ENCODE results near the gene PYCARD.
"Not testable (repeated sequence)": the region's sequence is repeated elsewhere in the genome, so short reads cannot be mapped to it uniquely, and the experiment has no call there.

The PYCARD gene

GRCh38 chr16:31199430-31200041, 3.0 kb downstream of the PYCARD start:
- TF ChIP-seq, protein P1, sequence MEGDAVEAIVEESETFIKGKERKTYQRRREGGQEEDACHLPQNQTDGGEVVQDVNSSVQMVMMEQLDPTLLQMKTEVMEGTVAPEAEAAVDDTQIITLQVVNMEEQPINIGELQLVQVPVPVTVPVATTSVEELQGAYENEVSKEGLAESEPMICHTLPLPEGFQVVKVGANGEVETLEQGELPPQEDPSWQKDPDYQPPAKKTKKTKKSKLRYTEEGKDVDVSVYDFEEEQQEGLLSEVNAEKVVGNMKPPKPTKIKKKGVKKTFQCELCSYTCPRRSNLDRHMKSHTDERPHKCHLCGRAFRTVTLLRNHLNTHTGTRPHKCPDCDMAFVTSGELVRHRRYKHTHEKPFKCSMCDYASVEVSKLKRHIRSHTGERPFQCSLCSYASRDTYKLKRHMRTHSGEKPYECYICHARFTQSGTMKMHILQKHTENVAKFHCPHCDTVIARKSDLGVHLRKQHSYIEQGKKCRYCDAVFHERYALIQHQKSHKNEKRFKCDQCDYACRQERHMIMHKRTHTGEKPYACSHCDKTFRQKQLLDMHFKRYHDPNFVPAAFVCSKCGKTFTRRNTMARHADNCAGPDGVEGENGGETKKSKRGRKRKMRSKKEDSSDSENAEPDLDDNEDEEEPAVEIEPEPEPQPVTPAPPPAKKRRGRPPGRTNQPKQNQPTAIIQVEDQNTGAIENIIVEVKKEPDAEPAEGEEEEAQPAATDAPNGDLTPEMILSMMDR (conservative IDR thresholded peaks at IDR 0.05) = no peak
- H3K27ac ChIP-seq = no peak overlapping the region

GRCh38 chr16:31198207-31198882, 4.2 kb downstream of the PYCARD start:
- no peak overlapping the region for H3K27ac ChIP-seq
- TF ChIP-seq, protein P1 (conservative IDR thresholded peaks at IDR 0.05) = no peak

- H3K27ac ChIP-seq = no peak overlapping the region
- TF ChIP-seq, protein P1 (conservative IDR thresholded peaks at IDR 0.05) = no peak
These were observed 6.1 kb downstream of the PYCARD start for GRCh38 chr16:31196324-31197088.

DNA sequence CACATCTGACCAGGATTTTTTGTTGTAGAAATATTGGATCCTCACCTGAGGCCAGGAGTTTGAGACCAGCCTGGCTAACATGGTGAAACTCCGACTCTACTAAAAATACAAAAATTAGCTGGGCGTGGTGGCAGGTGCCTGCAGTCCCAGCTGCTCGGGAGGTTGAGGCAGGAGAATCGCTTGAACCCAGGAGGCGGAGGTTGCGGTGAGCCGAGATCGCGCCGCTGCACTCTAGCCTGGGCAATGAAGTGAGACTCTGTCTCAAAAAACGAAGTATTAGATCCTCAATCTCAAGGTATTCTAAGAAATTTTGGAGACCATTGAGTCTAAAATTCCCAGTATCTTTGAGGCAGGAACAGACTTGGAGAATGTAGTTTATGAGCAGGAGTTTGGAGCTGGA, 6.7 kb downstream of the PYCARD start:
- not testable (repeated sequence) for H3K27ac ChIP-seq

- H3K27ac ChIP-seq = no peak overlapping the region
- TF ChIP-seq, protein P1 (conservative IDR thresholded peaks at IDR 0.05) = no peak
These were observed 7.7 kb downstream of the PYCARD start for GRCh38 chr16:31194898-31195297.

DNA sequence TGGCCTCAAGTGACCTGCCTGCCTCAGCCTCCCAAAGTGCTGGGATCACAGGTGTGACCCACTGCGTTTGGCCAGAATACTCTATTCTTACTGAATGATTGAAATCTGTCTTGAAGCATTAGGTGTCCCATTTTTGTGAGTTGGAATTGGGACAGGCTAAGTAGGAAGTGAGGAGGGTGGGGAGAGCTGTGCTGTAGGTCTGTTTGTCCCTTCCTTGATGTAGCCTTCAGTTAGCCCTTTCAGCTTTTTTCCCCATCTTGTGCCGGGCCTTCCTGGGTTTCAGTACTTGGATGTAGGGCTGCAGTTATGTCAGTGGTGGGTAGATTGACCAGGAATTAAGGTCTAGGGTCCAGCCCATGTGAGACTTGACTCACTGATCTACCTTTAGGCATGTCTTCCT, 8.7 kb downstream of the PYCARD start:
- no peak overlapping the region for H3K27ac ChIP-seq
- TF ChIP-seq, protein P1 (conservative IDR thresholded peaks at IDR 0.05) = no peak

DNA sequence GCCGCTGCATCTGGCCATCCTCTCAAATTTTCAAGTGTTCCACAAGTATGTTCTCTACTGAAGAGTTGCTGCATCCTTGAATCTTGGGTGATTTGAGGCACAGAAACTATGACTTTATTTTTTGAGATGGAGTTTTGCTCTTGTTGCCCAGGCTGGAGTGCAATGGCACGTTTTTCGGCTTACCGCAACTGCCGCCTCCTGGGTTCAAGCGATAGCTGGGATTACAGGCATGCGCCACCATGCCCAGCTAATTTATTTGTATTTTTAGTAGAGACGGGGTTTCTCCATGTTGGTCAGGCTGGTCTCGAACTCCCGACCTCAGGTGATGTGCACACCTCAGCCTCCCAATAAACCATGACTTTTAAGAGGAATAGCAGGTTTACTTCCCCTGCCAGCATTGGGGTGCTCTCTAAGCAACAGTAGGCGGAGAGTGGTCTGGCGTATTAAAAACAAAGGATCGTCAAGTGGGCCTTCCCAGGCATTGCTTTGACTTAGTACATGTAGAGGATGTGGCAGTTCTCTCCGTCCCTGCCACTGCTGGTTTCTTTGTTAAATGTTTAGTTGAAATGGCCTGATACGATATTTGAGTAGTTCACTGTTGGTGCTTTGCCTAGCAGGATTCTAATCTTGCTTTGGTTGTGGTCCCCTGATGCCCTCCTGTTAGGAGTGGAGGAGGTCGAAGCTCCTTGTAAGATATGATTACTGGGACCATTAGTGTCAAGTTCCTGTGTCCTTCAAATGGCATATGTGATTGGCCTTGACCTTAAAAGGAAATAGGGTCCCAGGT, 9.5 kb downstream of the PYCARD start:
- H3K27ac ChIP-seq = no peak overlapping the region
- TF ChIP-seq, protein P1 (conservative IDR thresholded peaks at IDR 0.05) = no peak

Measured in VCaP (cell line).